Measurements from ENCODE around the gene FCHO1. TPM values are rescaled to one million over a fixed set of nuclear protein-coding genes. Genes with fewer than 3 reads are reported as not detected.

Gene FCHO1
- total RNA-seq, 1 donor from 2014 or later: 26.1 TPM

- no peak for FAIRE-seq
- no peak for DNase-seq (ENCODE audit: low spot score in 2 of 2)
Observed at GRCh38 chr19:17734146-17734545, 17.1 kb upstream of the FCHO1 start.

- DNase-seq (ENCODE audit: low spot score in 2 of 2): no peak
- FAIRE-seq: no peak
Observed at GRCh38 chr19:17735410-17735809, 15.9 kb upstream of the FCHO1 start.

GRCh38 chr19:17737690-17738153, 13.6 kb upstream of the FCHO1 start:
- no peak for DNase-seq (ENCODE audit: low spot score in 2 of 2)
- FAIRE-seq: no peak

GRCh38 chr19:17739121-17739875, 12.0 kb upstream of the FCHO1 start:
- DNase-seq (ENCODE audit: low spot score in 2 of 2) (no peak), FAIRE-seq (no peak)

GRCh38 chr19:17741456-17741855, 9.8 kb upstream of the FCHO1 start:
- DNase-seq (ENCODE audit: low spot score in 2 of 2): no peak
- no peak for FAIRE-seq

GRCh38 chr19:17743874-17744580, 7.2 kb upstream of the FCHO1 start:
- no peak for DNase-seq (ENCODE audit: low spot score in 2 of 2)
- FAIRE-seq: no peak

GRCh38 chr19:17747205-17748098, 3.8 kb upstream of the FCHO1 start:
- DNase-seq (ENCODE audit: low spot score in 2 of 2) (peak; percentile 96 to 98), FAIRE-seq (no peak)

GRCh38 chr19:17748884-17749638, 2.2 kb upstream of the FCHO1 start:
- FAIRE-seq (no peak), DNase-seq (ENCODE audit: low spot score in 2 of 2) (no peak)

GRCh38 chr19:17749912-17750317, 1.4 kb upstream of the FCHO1 start:
- DNase-seq (ENCODE audit: low spot score in 2 of 2) (no peak), FAIRE-seq (no peak)

GRCh38 chr19:17751912-17752273, 616 bp downstream of the FCHO1 start:
- no peak for FAIRE-seq
- DNase-seq (ENCODE audit: low spot score in 2 of 2): no peak

- FAIRE-seq: no peak
- DNase-seq (ENCODE audit: low spot score in 2 of 2): no peak
Observed at GRCh38 chr19:17752865-17753639, 1.8 kb downstream of the FCHO1 start.

GRCh38 chr19:17753976-17754375, 2.7 kb downstream of the FCHO1 start:
- FAIRE-seq: no peak
- DNase-seq (ENCODE audit: low spot score in 2 of 2): peak; percentile 56 to 61

GRCh38 chr19:17754634-17755442, 3.6 kb downstream of the FCHO1 start:
- FAIRE-seq (no peak), DNase-seq (ENCODE audit: low spot score in 2 of 2) (no peak)

- no peak for FAIRE-seq
Observed at GRCh38 chr19:17755443-17755890, 4.2 kb downstream of the FCHO1 start.

GRCh38 chr19:17755977-17756670, 4.8 kb downstream of the FCHO1 start:
- FAIRE-seq (no peak), DNase-seq (ENCODE audit: low spot score in 2 of 2) (peak in 1 of 2 donors; percentile 61)

More at GRCh38 chr19:17755443-17755890, 4.2 kb downstream of the FCHO1 start:
- no peak for DNase-seq (ENCODE audit: low spot score in 2 of 2)

- FAIRE-seq: peak; percentile 23
Observed at GRCh38 chr19:17757125-17757524, 5.8 kb downstream of the FCHO1 start.

GRCh38 chr19:17758515-17758914, 7.2 kb downstream of the FCHO1 start:
- no peak for DNase-seq (ENCODE audit: low spot score in 2 of 2)
- FAIRE-seq: no peak

More at GRCh38 chr19:17757125-17757524, 5.8 kb downstream of the FCHO1 start:
- DNase-seq (ENCODE audit: low spot score in 2 of 2): peak; percentile 66 to 75

- FAIRE-seq (no peak), DNase-seq (ENCODE audit: low spot score in 2 of 2) (no peak)
Observed at GRCh38 chr19:17761148-17761547, 9.9 kb downstream of the FCHO1 start.

Data from frontal cortex (tissue), 4 donors.